HEK293 (cell line): ENCODE measurements around the gene CD177.

Experiments
- CTCF ChIA-PET: fragments of 350-600 bp; formaldehyde crosslinking; extraction: SDS; loops from one replicate; lab custom pipeline; 2021; ENCODE audit warnings: antibody characterized with exemption; lab: Yijun Ruan, JAX
- POLR2A ChIA-PET: fragments of 300-600 bp; formaldehyde crosslinking; extraction: SDS; loops from one replicate; lab custom pipeline; 2020; ENCODE audit warnings: antibody characterized with exemption, inconsistent platforms; lab: Yijun Ruan, JAX
- H3K27ac ChIP-seq: fragments of 200-500 bp; sonication (Bioruptor generic); 2 replicates; pipeline ENCODE4 v1.5.1; 2014; ENCODE audit warnings: low read depth, low read length, control low read depth, inconsistent platforms; ENCODE audit errors: extremely low read depth
- H3K36me3 ChIP-seq, 2 experiments: fragments of 200-500 bp in 1 of 2; sonication (Bioruptor generic) in 1 of 2; 1 replicate in 1 of 2; 2 replicates in 1 of 2; pipeline ENCODE4 v1.5.1; 2014 to 2017; ENCODE audit warnings: inconsistent platforms in 2 of 2, low read length in 2 of 2; ENCODE audit not compliant: control insufficient read depth in 2 of 2, insufficient read depth in 1 of 2
- H3K4me1 ChIP-seq: fragments of 200-500 bp; sonication (Bioruptor generic); 2 replicates; pipeline ENCODE4 v1.5.1; 2014; ENCODE audit warnings: mild to moderate bottlenecking, low read length, inconsistent platforms; ENCODE audit not compliant: control insufficient read depth, insufficient read depth
- H3K4me3 ChIP-seq: 2 replicates; pipeline ENCODE4 v1.5.1; 2011; ENCODE audit warnings: low read depth, mild to moderate bottlenecking, control low read depth, low read length, moderate library complexity
- H3K9me3 ChIP-seq: fragments of 200-500 bp; sonication (Bioruptor generic); 2 replicates; pipeline ENCODE4 v1.5.1; 2014; ENCODE audit warnings: low read depth, low read length, inconsistent platforms; ENCODE audit not compliant: control insufficient read depth, insufficient read depth
- GLIS1 ChIP-seq: fragments of 450-650 bp; formaldehyde crosslinking; IDR thresholded peaks from 2 replicates; pipeline ENCODE4 v1.5.1; 2016; ENCODE audit warnings: missing biosample characterization, missing genetic modification characterization
- HOXD13 ChIP-seq: sonication (generic); formaldehyde crosslinking; IDR thresholded peaks from 2 replicates; pipeline ENCODE4 v1.8.0; 2022; ENCODE audit warnings: missing genetic modification reagents, borderline replicate concordance
- KLF10 ChIP-seq: fragments of 450-650 bp; IDR thresholded peaks from 2 replicates; pipeline ENCODE4 v1.5.1; 2018; ENCODE audit warnings: missing biosample characterization, mild to moderate bottlenecking, missing genetic modification characterization
- MYNN ChIP-seq: fragments of 450-650 bp; formaldehyde crosslinking; IDR thresholded peaks from 2 replicates; pipeline ENCODE4 v1.5.1; 2016; ENCODE audit warnings: missing biosample characterization, missing genetic modification characterization, borderline replicate concordance
- OSR2 ChIP-seq: fragments of 450-650 bp; formaldehyde crosslinking; IDR thresholded peaks from 2 replicates; pipeline ENCODE4 v1.5.1; 2016; ENCODE audit warnings: missing biosample characterization, missing genetic modification characterization
- SCRT1 ChIP-seq: fragments of 450-650 bp; formaldehyde crosslinking; IDR thresholded peaks from 2 replicates; pipeline ENCODE4 v1.5.1; 2016; ENCODE audit warnings: missing biosample characterization, missing genetic modification characterization, borderline replicate concordance
- SCRT2 ChIP-seq: fragments of 450-650 bp; formaldehyde crosslinking; IDR thresholded peaks from 2 replicates; pipeline ENCODE4 v1.5.1; 2016; ENCODE audit warnings: missing biosample characterization, missing genetic modification characterization
- SP2 ChIP-seq: fragments of 450-650 bp; formaldehyde crosslinking; IDR thresholded peaks from 2 replicates; pipeline ENCODE4 v1.5.1; 2016; ENCODE audit warnings: missing biosample characterization, missing genetic modification characterization
- TRIM28 ChIP-seq: IDR thresholded peaks from 2 replicates; pipeline ENCODE4 v1.6.1; 2011; ENCODE audit warnings: low read length, control low read depth, borderline replicate concordance
- YY2 ChIP-seq: fragments of 450-650 bp; formaldehyde crosslinking; IDR thresholded peaks from 2 replicates; pipeline ENCODE4 v1.5.1; 2016; ENCODE audit warnings: missing biosample characterization, missing genetic modification characterization
- ZNF112 ChIP-seq: fragments of 450-650 bp; formaldehyde crosslinking; IDR thresholded peaks from 2 replicates; pipeline ENCODE4 v1.5.0; 2017; ENCODE audit warnings: missing biosample characterization, missing genetic modification characterization
- ZNF121 ChIP-seq: fragments of 450-650 bp; formaldehyde crosslinking; IDR thresholded peaks from 2 replicates; pipeline ENCODE4 v1.5.1; 2016; ENCODE audit warnings: missing biosample characterization, missing genetic modification characterization
- ZNF146 ChIP-seq: fragments of 450-650 bp; formaldehyde crosslinking; IDR thresholded peaks from 2 replicates; pipeline ENCODE4 v1.5.1; 2016; ENCODE audit warnings: missing biosample characterization, missing genetic modification characterization
- ZNF155 ChIP-seq: fragments of 450-650 bp; formaldehyde crosslinking; IDR thresholded peaks from 2 replicates; pipeline ENCODE4 v1.5.1; 2016; ENCODE audit warnings: missing biosample characterization, missing genetic modification characterization
- ZNF174 ChIP-seq: fragments of 450-650 bp; formaldehyde crosslinking; IDR thresholded peaks from 2 replicates; pipeline ENCODE4 v1.5.0; 2017; ENCODE audit warnings: missing biosample characterization, mild to moderate bottlenecking, missing genetic modification characterization
- ZNF211 ChIP-seq: fragments of 450-650 bp; formaldehyde crosslinking; IDR thresholded peaks from 2 replicates; pipeline ENCODE4 v1.5.1; 2016; ENCODE audit warnings: low read depth, missing biosample characterization, missing genetic modification characterization
- ZNF221 ChIP-seq: fragments of 450-650 bp; formaldehyde crosslinking; IDR thresholded peaks from 2 replicates; pipeline ENCODE4 v1.5.1; 2017; ENCODE audit warnings: missing biosample characterization, missing genetic modification characterization, borderline replicate concordance
- ZNF394 ChIP-seq: fragments of 450-650 bp; formaldehyde crosslinking; IDR thresholded peaks from 2 replicates; pipeline ENCODE4 v1.5.1; 2016; ENCODE audit warnings: missing biosample characterization, missing genetic modification characterization, mild to moderate bottlenecking, moderate library complexity, borderline replicate concordance
- ZNF423 ChIP-seq: fragments of 450-650 bp; formaldehyde crosslinking; IDR thresholded peaks from 2 replicates; pipeline ENCODE4 v1.5.1; 2016; ENCODE audit warnings: missing biosample characterization, missing genetic modification characterization
- ZNF529 ChIP-seq: fragments of 450-650 bp; formaldehyde crosslinking; IDR thresholded peaks from 2 replicates; pipeline ENCODE4 v1.5.1; 2017; ENCODE audit warnings: missing genetic modification characterization, missing biosample characterization; ENCODE audit not compliant: insufficient replicate concordance
- ZNF544 ChIP-seq: fragments of 450-650 bp; formaldehyde crosslinking; IDR thresholded peaks from 2 replicates; pipeline ENCODE4 v1.5.0; 2017; ENCODE audit warnings: missing biosample characterization, missing genetic modification characterization
- ZNF585B ChIP-seq: fragments of 450-650 bp; formaldehyde crosslinking; IDR thresholded peaks from 2 replicates; pipeline ENCODE4 v1.5.1; 2016; ENCODE audit warnings: missing biosample characterization, missing genetic modification characterization
- ZNF596 ChIP-seq: fragments of 450-650 bp; IDR thresholded peaks from 2 replicates; pipeline ENCODE4 v1.5.0; 2018; ENCODE audit warnings: missing biosample characterization, mild to moderate bottlenecking, missing genetic modification characterization, moderate library complexity
- ZNF621 ChIP-seq: fragments of 450-650 bp; formaldehyde crosslinking; IDR thresholded peaks from 2 replicates; pipeline ENCODE4 v1.5.1; 2017; ENCODE audit warnings: missing biosample characterization, missing genetic modification characterization
- ZNF654 ChIP-seq: fragments of 450-650 bp; formaldehyde crosslinking; IDR thresholded peaks from 2 replicates; pipeline ENCODE4 v1.5.1; 2016; ENCODE audit warnings: low read depth, missing biosample characterization, missing genetic modification characterization
- ZNF660 ChIP-seq: fragments of 450-650 bp; IDR thresholded peaks from 2 replicates; pipeline ENCODE4 v1.5.1; 2018; ENCODE audit warnings: missing biosample characterization, mild to moderate bottlenecking, missing genetic modification characterization
- ZNF701 ChIP-seq: fragments of 450-650 bp; formaldehyde crosslinking; IDR thresholded peaks from 2 replicates; pipeline ENCODE4 v1.5.1; 2016; ENCODE audit warnings: missing biosample characterization, missing genetic modification characterization
- ZNF747 ChIP-seq: fragments of 450-650 bp; formaldehyde crosslinking; IDR thresholded peaks from 2 replicates; pipeline ENCODE4 v1.5.1; 2016; ENCODE audit warnings: missing biosample characterization, missing genetic modification characterization
- ZXDB ChIP-seq: fragments of 450-650 bp; formaldehyde crosslinking; IDR thresholded peaks from 2 replicates; pipeline ENCODE4 v1.5.1; 2016; ENCODE audit warnings: missing biosample characterization, missing genetic modification characterization
- TF ChIP-seq, protein P1 (sequence below): fragments of 450-650 bp; formaldehyde crosslinking; IDR thresholded peaks from 2 replicates; pipeline ENCODE4 v1.5.1; 2016; ENCODE audit warnings: missing biosample characterization, missing genetic modification characterization, low read depth

The CD177 gene

DNA sequence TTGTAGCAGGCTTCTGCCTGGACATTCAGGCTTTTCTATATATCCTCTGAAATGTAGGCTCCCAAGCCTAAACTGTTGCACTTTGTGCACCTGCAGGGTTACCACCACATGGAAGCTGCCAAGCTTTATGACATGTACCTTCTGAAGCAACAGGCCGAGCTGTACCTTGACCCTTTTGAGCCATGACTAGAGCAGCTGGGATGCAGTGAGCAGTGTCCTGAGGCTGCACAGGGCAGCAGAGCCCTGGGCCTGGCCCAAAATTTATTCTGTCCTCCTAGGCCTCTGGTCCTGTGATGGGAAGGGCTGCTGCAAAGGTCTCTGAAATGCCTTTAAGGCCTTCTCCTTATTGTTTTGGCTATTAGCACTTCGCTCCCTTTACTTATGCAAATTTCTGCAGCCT is 23.5 kb upstream of the CD177 start:
- CTCF ChIA-PET: interaction anchor here (0.7 kb wide), 1 partner anchor 12 kb away, joined by 4 read pairs; no protein-coding TSS in a partner anchor
- Histone ChIP-seq H3K9me3 (no peaks in the 10 kb centered on the region), H3K4me1 (no peaks in the 10 kb centered on the region), H3K4me3 (no peak overlapping the region), H3K36me3 (no peaks in the 10 kb centered on the region; a peak in 1 of 3 replicates), H3K27ac (no peak overlapping the region)
- POLR2A ChIA-PET: no interaction called here
- TF ChIP-seq ZNF701 (tag by site-specific recombination) (no peak), ZNF221 (tag by site-specific recombination) (no peak), ZNF585B (tag by site-specific recombination) (peak; percentile 97), SCRT2 (tag by site-specific recombination) (peak; percentile 55; the same call in 1 of the 2 replicates), TRIM28 (no peak), ZNF596 (no peak)

DNA sequence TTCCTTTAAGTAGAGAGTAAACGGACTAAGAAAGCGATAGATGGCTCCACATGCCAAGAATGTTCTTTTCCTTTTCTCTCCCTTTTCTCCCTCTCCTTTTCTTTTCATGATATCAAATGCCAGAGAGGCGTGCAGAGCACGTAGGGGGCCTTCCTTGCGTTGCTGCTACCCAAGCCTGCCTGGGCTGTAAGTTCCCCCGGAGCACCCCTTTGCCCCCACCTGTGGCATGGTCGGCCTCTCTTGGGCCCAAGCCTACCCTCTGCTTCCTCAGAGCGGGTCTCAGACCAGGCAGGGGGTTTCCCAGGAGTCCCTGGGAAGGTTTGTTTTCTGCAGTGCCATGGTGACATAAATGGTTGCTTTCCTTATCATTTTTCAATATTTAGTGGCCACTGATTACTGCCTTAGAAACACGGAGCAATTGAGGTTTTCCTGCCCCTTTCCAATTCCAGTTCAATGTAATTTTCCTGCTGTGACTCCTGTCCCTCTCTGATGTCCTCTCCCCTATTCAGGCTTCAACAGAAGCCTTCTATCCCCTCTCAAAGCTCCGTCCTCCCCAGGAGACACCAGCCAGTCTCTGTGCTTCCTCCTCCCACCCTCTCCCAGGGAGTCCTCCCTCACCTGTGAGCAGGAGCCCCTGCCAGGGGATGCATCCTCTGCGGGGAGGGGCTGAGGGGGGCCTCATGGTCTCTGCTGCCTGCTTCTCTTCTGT is 22.6 kb upstream of the CD177 start:
- Histone ChIP-seq H3K27ac (no peak overlapping the region), H3K9me3 (no peaks in the 10 kb centered on the region), H3K4me1 (no peaks in the 10 kb centered on the region), H3K36me3 (no peaks in the 10 kb centered on the region; a peak in 1 of 3 replicates), H3K4me3 (no peak overlapping the region)
- ChIA-PET POLR2A (no interaction called here), CTCF (interaction anchor here (1.1 to 3.6 kb wide), 2 partner anchors 11 to 188 kb away, joined by 3 to 68 read pairs; no protein-coding TSS in a partner anchor)
- TF ChIP-seq ZXDB (tag by site-specific recombination) (no peak), GLIS1 (peak; percentile 82), SP2 (no peak), ZNF423 (tag by site-specific recombination) (no peak), KLF10 (no peak), SCRT2 (tag by site-specific recombination) (peak; percentile 84), MYNN (tag by site-specific recombination) (no peak), ZNF221 (tag by site-specific recombination) (no peak), SCRT1 (peak; percentile 67)
- TF ChIP-seq, all 188 proteins: peak for 3

DNA sequence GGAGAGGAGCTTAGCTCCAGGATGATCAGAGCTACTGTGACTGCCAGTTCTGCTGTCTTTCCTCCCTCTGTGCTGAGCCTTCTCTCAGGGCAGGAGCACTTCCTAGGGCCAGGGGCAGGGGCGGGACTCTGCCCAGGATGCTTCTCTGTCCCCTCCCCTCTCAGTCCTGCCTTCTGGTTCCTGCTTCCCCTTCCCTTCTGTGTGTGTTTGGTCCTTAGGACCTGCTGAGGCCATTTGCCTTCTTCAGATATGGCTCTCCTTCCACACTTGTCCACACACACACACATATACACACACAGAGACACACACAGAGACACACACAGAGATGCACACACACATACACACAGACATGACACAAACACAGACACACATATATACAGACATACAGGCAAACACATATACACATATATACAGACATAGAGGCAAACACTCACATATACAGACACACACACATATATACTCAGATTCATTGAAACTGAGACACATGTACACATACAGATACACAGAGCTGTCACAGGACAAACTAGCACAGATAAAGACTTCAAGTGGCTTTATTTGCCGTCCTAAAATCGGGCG is 22.0 kb upstream of the CD177 start:
- H3K4me3 ChIP-seq: no peak overlapping the region
- no peaks in the 10 kb centered on the region for H3K4me1 ChIP-seq
- H3K36me3 ChIP-seq: no peaks in the 10 kb centered on the region; a peak in 1 of 3 replicates
- CTCF ChIA-PET: interaction anchor here (0.9 to 3.6 kb wide), 11 partner anchors 11 to 187 kb away, joined by 3 to 68 read pairs (median 4); no protein-coding TSS in a partner anchor
- POLR2A ChIA-PET: interaction anchor here (0.6 kb wide), 1 partner anchor 20 kb away, joined by 3 read pairs; no protein-coding TSS in a partner anchor
- H3K9me3 ChIP-seq: no peaks in the 10 kb centered on the region
- H3K27ac ChIP-seq: no peak overlapping the region
- TF ChIP-seq ZNF544 (tag by site-specific recombination): peak; percentile 71
- TF ChIP-seq ZNF394 (tag by site-specific recombination): no peak
- no peak for TF ChIP-seq OSR2 (tag by site-specific recombination)
- TF ChIP-seq ZNF529 (tag by site-specific recombination): no peak
- TF ChIP-seq ZNF146 (tag by site-specific recombination): no peak
- TF ChIP-seq ZNF621 (tag by site-specific recombination): no peak
- TF ChIP-seq ZNF747: no peak
- TF ChIP-seq ZNF654 (tag by site-specific recombination): no peak
- no peak for TF ChIP-seq ZNF112 (tag by site-specific recombination)
- no peak for TF ChIP-seq ZNF174
- no peak for TF ChIP-seq ZNF660
- no peak for TF ChIP-seq HOXD13 (CRISPR knock-in tag)
- no peak for TF ChIP-seq ZNF155
- TF ChIP-seq ZNF121 (tag by site-specific recombination): no peak
- TF ChIP-seq, protein P1, sequence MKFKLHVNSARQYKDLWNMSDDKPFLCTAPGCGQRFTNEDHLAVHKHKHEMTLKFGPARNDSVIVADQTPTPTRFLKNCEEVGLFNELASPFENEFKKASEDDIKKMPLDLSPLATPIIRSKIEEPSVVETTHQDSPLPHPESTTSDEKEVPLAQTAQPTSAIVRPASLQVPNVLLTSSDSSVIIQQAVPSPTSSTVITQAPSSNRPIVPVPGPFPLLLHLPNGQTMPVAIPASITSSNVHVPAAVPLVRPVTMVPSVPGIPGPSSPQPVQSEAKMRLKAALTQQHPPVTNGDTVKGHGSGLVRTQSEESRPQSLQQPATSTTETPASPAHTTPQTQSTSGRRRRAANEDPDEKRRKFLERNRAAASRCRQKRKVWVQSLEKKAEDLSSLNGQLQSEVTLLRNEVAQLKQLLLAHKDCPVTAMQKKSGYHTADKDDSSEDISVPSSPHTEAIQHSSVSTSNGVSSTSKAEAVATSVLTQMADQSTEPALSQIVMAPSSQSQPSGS: no peak
- no peak for TF ChIP-seq ZNF211 (tag by site-specific recombination)
- TF ChIP-seq YY2 (tag by site-specific recombination): 0 out of 2 replicates have a peak, but pooled peaks have one; percentile 41
